MCF 10A (cell line): ENCODE data around the gene ST7L. TPM values are rescaled to one million over a fixed set of nuclear protein-coding genes. Genes with fewer than 3 reads are reported as not detected.

Source experiments
- BruUV-seq: library from RNA; stranded (reverse); fragments of 400-500 nt; replicated peaks from 2 replicates; lab custom pipeline; 2021; lab: Mats Ljungman, UMichigan
- CTCF ChIA-PET: fragments of 300-600 bp; sonication (Branson Sonifier 250); formaldehyde crosslinking; extraction: SDS; loops from one replicate; lab custom pipeline; 2021; ENCODE audit warnings: antibody characterized with exemption, inconsistent platforms; lab: Yijun Ruan, JAX
- POLR2A ChIA-PET: fragments of 300-600, 350-650 bp; sonication (Branson Sonifier 250); formaldehyde crosslinking; extraction: SDS; loops from one replicate; lab custom pipeline; 2020; ENCODE audit warnings: antibody characterized with exemption, inconsistent platforms; lab: Yijun Ruan, JAX
- DNase-seq: peaks from one replicate; pipeline ENCODE4 v3.0.0-alpha.2; 2018; ENCODE audit not compliant: unreplicated experiment
- H3K27ac Mint-ChIP-seq: one replicate; pipeline ENCODE4 v1.8.0; 2022; ENCODE audit warnings: mild to moderate bottlenecking, low read depth, mixed read lengths; ENCODE audit not compliant: unreplicated experiment
- H3K27me3 Mint-ChIP-seq: one replicate; pipeline ENCODE4 v1.8.0; 2022; ENCODE audit warnings: mixed read lengths; ENCODE audit not compliant: insufficient read depth, unreplicated experiment
- H3K36me3 Mint-ChIP-seq: one replicate; pipeline ENCODE4 v1.8.0; 2022; ENCODE audit warnings: mild to moderate bottlenecking, moderate library complexity, mixed read lengths; ENCODE audit not compliant: insufficient read depth, unreplicated experiment
- H3K4me1 Mint-ChIP-seq: one replicate; pipeline ENCODE4 v1.8.0; 2022; ENCODE audit warnings: mixed read lengths; ENCODE audit not compliant: insufficient read depth, unreplicated experiment
- H3K4me3 Mint-ChIP-seq: one replicate; pipeline ENCODE4 v1.8.0; 2022; ENCODE audit warnings: mild to moderate bottlenecking, moderate library complexity, mixed read lengths; ENCODE audit not compliant: unreplicated experiment
- H3K9me3 Mint-ChIP-seq: one replicate; pipeline ENCODE4 v1.8.0; 2022; ENCODE audit warnings: mixed read lengths; ENCODE audit not compliant: unreplicated experiment
- CTCF ChIP-seq: fragments of 200-600 bp; IDR thresholded peaks from one replicate; pipeline ENCODE4 v1.8.0; 2022; ENCODE audit warnings: antibody characterized with exemption, mild to moderate bottlenecking; ENCODE audit not compliant: unreplicated experiment
- intact Hi-C: fragments of 100-400 bp; cut with micrococcal nuclease; formaldehyde crosslinking; loops from 2 replicates; pipeline ENCODE4 v1.14.1; 2022
- total RNA-seq: library from RNA; stranded (reverse); gene quantifications from 2 replicates; pipeline ENCODE4 v1.2.3, GENCODE V29; 2022

Gene ST7L
- total RNA-seq, 1 experiment from 2014 or later, result 25.5 TPM

GRCh38 chr1:112565800-112566199 lies 53.1 kb downstream of the ST7L start:
- no peak for DNase-seq
- no TSS peak for BruUV-seq
- H3K27me3 Mint-ChIP-seq, result no peaks in the 10 kb centered on the region
- no peak overlapping the region for H3K4me3 Mint-ChIP-seq
- ChIA-PET POLR2A (interaction anchor here (0.7 kb wide), 1 partner anchor 120 kb away, joined by 3 read pairs; no protein-coding TSS in a partner anchor), CTCF (interaction anchor here (1.0 kb wide), 1 partner anchor 196 kb away, joined by 3 read pairs; no protein-coding TSS in a partner anchor)
- TF ChIP-seq CTCF, result no peak
- H3K27ac Mint-ChIP-seq, result no peak overlapping the region
- H3K36me3 Mint-ChIP-seq, result peaks cover 41% of the 10 kb centered on the region
- no peaks in the 10 kb centered on the region for H3K9me3 Mint-ChIP-seq
- no peaks in the 10 kb centered on the region for H3K4me1 Mint-ChIP-seq
- intact Hi-C loops, result no loop called here

GRCh38 chr1:112564081-112564480 lies 54.9 kb downstream of the ST7L start:
- no TSS peak for BruUV-seq
- POLR2A ChIA-PET, result no interaction called here
- CTCF ChIA-PET, result no interaction called here
- intact Hi-C loops, result no loop called here
- no peak for TF ChIP-seq CTCF
- H3K9me3 Mint-ChIP-seq, result no peaks in the 10 kb centered on the region
- H3K27ac Mint-ChIP-seq, result no peak overlapping the region
- H3K36me3 Mint-ChIP-seq, result peaks cover 50% of the 10 kb centered on the region
- no peak for DNase-seq
- H3K27me3 Mint-ChIP-seq, result no peaks in the 10 kb centered on the region
- no peaks in the 10 kb centered on the region for H3K4me1 Mint-ChIP-seq
- no peak overlapping the region for H3K4me3 Mint-ChIP-seq

- ChIA-PET POLR2A (no interaction called here), CTCF (no interaction called here)
- TF ChIP-seq CTCF, result no peak
- BruUV-seq, result no TSS peak
- H3K27me3 Mint-ChIP-seq, result no peaks in the 10 kb centered on the region
- H3K4me3 Mint-ChIP-seq, result no peak overlapping the region
- H3K4me1 Mint-ChIP-seq, result no peaks in the 10 kb centered on the region
- peaks cover 50% of the 10 kb centered on the region for H3K36me3 Mint-ChIP-seq
- intact Hi-C loops, result no loop called here
- no peak for DNase-seq
- H3K27ac Mint-ChIP-seq, result no peak overlapping the region
- no peaks in the 10 kb centered on the region for H3K9me3 Mint-ChIP-seq
Observed at GRCh38 chr1:112563341-112563740, 55.6 kb downstream of the ST7L start.

GRCh38 chr1:112558634-112559033 lies 60.3 kb downstream of the ST7L start:
- intact Hi-C loops, result no loop called here
- no peaks in the 10 kb centered on the region for H3K9me3 Mint-ChIP-seq
- H3K36me3 Mint-ChIP-seq, result peaks cover 43% of the 10 kb centered on the region
- no peak for TF ChIP-seq CTCF
- ChIA-PET POLR2A (interaction anchor here (0.7 kb wide), 1 partner anchor 167 kb away, joined by 3 read pairs; no protein-coding TSS in a partner anchor), CTCF (interaction anchor here (0.6 kb wide), 1 partner anchor 74 kb away, joined by 3 read pairs; no protein-coding TSS in a partner anchor)
- no peak overlapping the region for H3K4me3 Mint-ChIP-seq
- DNase-seq, result no peak
- no peaks in the 10 kb centered on the region for H3K27me3 Mint-ChIP-seq
- H3K27ac Mint-ChIP-seq, result no peak overlapping the region
- peaks cover 7% of the 10 kb centered on the region for H3K4me1 Mint-ChIP-seq
- no TSS peak for BruUV-seq
